ENCODE results near the gene ADARB1. TPM values are rescaled to one million over a fixed set of nuclear protein-coding genes. Genes with fewer than 3 reads are reported as not detected.
A peak's percentile ranks its signal among the peaks of the same experiment; 100 is the strongest.

The ADARB1 gene
- total and polyA plus RNA-seq, 9 of the 15 experiments (the other 6 are each of a cell fraction or from before 2014, with no cell fraction given), result 6.7 to 16.0 (median 8.3) TPM

GRCh38 chr21:45069711-45070110 is 4.7 kb upstream of the ADARB1 start:
- DNase-seq (ENCODE audit: extremely low read depth in 1 of 4, low spot score in 3 of 4) (no peak), FAIRE-seq (no peak), ATAC-seq (no peak)
- Histone ChIP-seq H3K27ac (ENCODE audit: extremely low read depth, low read depth, low read length) (no peak overlapping the region), H3K9me1 (ENCODE audit: control insufficient read depth, insufficient read depth, low read length) (no peaks in the 10 kb centered on the region), H2AFZ (ENCODE audit: low read depth, low read length) (no peak overlapping the region), H4K20me1 (replicated peaks; ENCODE audit: control insufficient read depth, insufficient read depth, low read length) (peaks cover 8% of the 10 kb centered on the region), H3K27me3 (ENCODE audit: control insufficient read depth in 2 of 2, insufficient read depth in 2 of 2, low read length in 2 of 2) (no peaks in the 10 kb centered on the region; a peak in 1 of 5 replicates), H3K9ac (ENCODE audit: insufficient read depth in 1 of 2, low read depth in 2 of 2, low read length in 2 of 2) (peak overlapping the region in 1 of 2 experiments; percentile 30; a peak in 1 of 4 replicates), H3K36me3 (ENCODE audit: control insufficient read depth, insufficient read depth, low read length) (no peaks in the 10 kb centered on the region), H3K4me1 (replicated peaks in 1 of 2; ENCODE audit: control insufficient read depth in 2 of 2, insufficient read depth in 2 of 2, low read length in 2 of 2) (peaks cover 43% of the 10 kb centered on the region in 2 experiments), H3K4me3 (no peak overlapping the region), H3K9me3 (replicated peaks; ENCODE audit: control insufficient read depth, insufficient read depth, low read depth, low read length) (no peaks in the 10 kb centered on the region), H3K4me2 (ENCODE audit: insufficient read depth, low read length) (no peak overlapping the region), H3K79me2 (ENCODE audit: control insufficient read depth, insufficient read depth, low read length) (no peaks in the 10 kb centered on the region)
- in situ Hi-C loops (cut with MboI) (no loop called here), intact Hi-C loops (cut with micrococcal nuclease) (no loop called here)
- POLR2A ChIA-PET, result interaction anchor here (4.0 kb wide), 1 partner anchor 16 kb away, joined by 21 read pairs; no protein-coding TSS in a partner anchor
- CTCF ChIA-PET (ENCODE audit: low intra/inter-chr PET ratio), result no interaction called here
- WGBS (ENCODE audit: insufficient coverage, low coverage, missing lambda C conversion rate), result 72% methylated on average over 5 of the region's 5 CpGs
- no TSS peak for BruUV-seq (replicated peaks)
- TF ChIP-seq TAF15 (IDR thresholded peaks at IDR 0.05; ENCODE audit: low read depth, low read length) (no peak), ZNF699 (CRISPR knock-in tag; IDR thresholded peaks at IDR 0.05; ENCODE audit: insufficient replicate concordance) (no peak), KDM5B (IDR thresholded peaks at IDR 0.05; ENCODE audit: insufficient replicate concordance, low read depth, low read length) (no peak), ZNF511 (CRISPR knock-in tag; IDR thresholded peaks at IDR 0.05) (no peak), ZNF133 (CRISPR knock-in tag; IDR thresholded peaks at IDR 0.05) (no peak), ZNF445 (CRISPR knock-in tag; IDR thresholded peaks at IDR 0.05; ENCODE audit: low read depth) (no peak), LCOR (CRISPR knock-in tag; IDR thresholded peaks at IDR 0.05) (no peak), ZNF444 (CRISPR knock-in tag; IDR thresholded peaks at IDR 0.05) (no peak), CCAR2 (IDR thresholded peaks at IDR 0.05; ENCODE audit: low read depth, low read length) (no peak), RBM25 (IDR thresholded peaks at IDR 0.05; ENCODE audit: low read depth, low read length, severe bottlenecking) (no peak), ZNF347 (CRISPR knock-in tag; IDR thresholded peaks at IDR 0.05; ENCODE audit: low read depth) (no peak), ZKSCAN3 (CRISPR knock-in tag; IDR thresholded peaks at IDR 0.05) (no peak)
- TF ChIP-seq, protein P1, sequence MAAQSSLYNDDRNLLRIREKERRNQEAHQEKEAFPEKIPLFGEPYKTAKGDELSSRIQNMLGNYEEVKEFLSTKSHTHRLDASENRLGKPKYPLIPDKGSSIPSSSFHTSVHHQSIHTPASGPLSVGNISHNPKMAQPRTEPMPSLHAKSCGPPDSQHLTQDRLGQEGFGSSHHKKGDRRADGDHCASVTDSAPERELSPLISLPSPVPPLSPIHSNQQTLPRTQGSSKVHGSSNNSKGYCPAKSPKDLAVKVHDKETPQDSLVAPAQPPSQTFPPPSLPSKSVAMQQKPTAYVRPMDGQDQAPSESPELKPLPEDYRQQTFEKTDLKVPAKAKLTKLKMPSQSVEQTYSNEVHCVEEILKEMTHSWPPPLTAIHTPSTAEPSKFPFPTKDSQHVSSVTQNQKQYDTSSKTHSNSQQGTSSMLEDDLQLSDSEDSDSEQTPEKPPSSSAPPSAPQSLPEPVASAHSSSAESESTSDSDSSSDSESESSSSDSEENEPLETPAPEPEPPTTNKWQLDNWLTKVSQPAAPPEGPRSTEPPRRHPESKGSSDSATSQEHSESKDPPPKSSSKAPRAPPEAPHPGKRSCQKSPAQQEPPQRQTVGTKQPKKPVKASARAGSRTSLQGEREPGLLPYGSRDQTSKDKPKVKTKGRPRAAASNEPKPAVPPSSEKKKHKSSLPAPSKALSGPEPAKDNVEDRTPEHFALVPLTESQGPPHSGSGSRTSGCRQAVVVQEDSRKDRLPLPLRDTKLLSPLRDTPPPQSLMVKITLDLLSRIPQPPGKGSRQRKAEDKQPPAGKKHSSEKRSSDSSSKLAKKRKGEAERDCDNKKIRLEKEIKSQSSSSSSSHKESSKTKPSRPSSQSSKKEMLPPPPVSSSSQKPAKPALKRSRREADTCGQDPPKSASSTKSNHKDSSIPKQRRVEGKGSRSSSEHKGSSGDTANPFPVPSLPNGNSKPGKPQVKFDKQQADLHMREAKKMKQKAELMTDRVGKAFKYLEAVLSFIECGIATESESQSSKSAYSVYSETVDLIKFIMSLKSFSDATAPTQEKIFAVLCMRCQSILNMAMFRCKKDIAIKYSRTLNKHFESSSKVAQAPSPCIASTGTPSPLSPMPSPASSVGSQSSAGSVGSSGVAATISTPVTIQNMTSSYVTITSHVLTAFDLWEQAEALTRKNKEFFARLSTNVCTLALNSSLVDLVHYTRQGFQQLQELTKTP (IDR thresholded peaks at IDR 0.05; ENCODE audit: low read depth in 1 of 2, partially characterized antibody in 2 of 2), result no peak
- TF ChIP-seq, protein P2, sequence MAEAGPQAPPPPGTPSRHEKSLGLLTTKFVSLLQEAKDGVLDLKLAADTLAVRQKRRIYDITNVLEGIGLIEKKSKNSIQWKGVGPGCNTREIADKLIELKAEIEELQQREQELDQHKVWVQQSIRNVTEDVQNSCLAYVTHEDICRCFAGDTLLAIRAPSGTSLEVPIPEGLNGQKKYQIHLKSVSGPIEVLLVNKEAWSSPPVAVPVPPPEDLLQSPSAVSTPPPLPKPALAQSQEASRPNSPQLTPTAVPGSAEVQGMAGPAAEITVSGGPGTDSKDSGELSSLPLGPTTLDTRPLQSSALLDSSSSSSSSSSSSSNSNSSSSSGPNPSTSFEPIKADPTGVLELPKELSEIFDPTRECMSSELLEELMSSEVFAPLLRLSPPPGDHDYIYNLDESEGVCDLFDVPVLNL (CRISPR knock-in tag; IDR thresholded peaks at IDR 0.05; ENCODE audit: low read depth), result no peak
- TF ChIP-seq, protein P3, sequence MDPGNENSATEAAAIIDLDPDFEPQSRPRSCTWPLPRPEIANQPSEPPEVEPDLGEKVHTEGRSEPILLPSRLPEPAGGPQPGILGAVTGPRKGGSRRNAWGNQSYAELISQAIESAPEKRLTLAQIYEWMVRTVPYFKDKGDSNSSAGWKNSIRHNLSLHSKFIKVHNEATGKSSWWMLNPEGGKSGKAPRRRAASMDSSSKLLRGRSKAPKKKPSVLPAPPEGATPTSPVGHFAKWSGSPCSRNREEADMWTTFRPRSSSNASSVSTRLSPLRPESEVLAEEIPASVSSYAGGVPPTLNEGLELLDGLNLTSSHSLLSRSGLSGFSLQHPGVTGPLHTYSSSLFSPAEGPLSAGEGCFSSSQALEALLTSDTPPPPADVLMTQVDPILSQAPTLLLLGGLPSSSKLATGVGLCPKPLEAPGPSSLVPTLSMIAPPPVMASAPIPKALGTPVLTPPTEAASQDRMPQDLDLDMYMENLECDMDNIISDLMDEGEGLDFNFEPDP (CRISPR knock-in tag; IDR thresholded peaks at IDR 0.05), result no peak

Measured in K562 (cell line).